DMS53 treated with DMSO at 0.1 percent for 48 hours (cell line): ENCODE results near the gene PRKAG2.
"Not testable (repeated sequence)": the region's sequence is repeated elsewhere in the genome, so short reads cannot be mapped to it uniquely, and the experiment has no call there.

Experiments used
- DNase-seq: peaks from one replicate; lab custom pipeline; 2025; ENCODE audit not compliant: unreplicated experiment; lab: John Stamatoyannopoulos, UW

Gene PRKAG2

GRCh38 chr7:151790830-151791620 lies 85.9 kb downstream of the PRKAG2 start:
- no peak for DNase-seq

DNA sequence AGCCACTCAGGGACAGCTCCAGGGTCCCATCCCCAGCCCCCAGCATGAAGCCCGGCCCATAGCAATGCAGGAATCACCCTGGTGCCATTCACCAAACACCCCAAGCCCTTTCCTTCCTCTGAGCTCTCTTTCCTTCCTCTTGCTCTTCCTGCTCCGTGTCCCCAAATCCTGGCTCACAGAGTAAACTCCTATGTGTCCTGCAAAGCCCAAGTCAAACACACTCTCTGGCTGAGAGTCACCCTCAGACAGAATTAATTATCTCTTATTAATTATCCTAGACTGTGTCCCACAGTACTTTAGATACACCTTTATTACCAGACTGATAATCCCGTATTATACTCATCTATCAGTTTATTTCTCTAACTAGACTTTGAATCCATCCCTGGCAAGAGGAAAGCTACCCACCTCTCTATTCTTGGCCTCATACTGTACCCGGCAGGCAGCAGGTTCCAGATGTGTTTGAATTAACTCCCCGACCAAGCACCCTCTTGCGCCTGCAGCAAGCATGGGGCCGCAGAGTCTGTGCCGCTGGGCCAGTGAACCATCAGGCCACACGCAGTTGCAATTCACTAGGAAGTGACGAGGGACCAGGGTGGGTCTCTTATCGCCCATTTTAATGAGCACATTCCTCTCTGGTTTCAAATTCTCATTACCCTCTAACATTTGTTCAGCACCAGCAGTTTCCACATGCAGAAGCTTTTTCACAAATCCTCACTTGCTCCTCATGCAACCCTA lies 86.7 kb downstream of the PRKAG2 start:
- DNase-seq: no peak

DNA sequence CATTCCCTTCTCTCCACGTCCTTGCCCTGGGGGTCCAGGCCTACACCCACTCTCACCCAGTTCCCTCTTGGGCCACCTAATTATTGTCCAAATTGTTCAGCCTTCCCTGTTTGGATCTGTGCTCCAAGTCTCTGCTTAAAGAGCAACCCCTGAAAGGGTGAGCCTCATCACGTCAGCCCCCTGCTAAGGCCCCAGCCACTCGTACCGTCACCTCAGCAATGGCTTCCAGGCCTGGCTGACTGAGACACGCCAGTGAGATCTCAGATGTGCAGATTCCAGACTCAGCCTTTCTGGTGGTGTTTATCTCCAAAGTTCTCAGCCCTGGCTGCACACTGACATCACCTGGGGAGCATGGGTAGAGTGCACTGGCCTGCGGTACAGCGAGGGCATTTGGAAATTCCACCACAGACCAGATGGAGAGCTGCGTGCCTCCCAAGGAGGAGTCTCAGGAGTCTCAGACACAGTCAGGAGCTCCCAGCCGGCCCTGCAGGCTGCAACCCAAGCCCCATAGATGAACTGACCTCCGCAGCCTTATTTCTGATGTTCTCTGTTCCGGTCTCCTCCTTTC lies 87.5 kb downstream of the PRKAG2 start:
- DNase-seq: no peak

GRCh38 chr7:151787348-151787747 lies 89.6 kb downstream of the PRKAG2 start:
- DNase-seq: no peak

- DNase-seq: no peak
Observed at GRCh38 chr7:151786936-151787335, 90.0 kb downstream of the PRKAG2 start.

DNA sequence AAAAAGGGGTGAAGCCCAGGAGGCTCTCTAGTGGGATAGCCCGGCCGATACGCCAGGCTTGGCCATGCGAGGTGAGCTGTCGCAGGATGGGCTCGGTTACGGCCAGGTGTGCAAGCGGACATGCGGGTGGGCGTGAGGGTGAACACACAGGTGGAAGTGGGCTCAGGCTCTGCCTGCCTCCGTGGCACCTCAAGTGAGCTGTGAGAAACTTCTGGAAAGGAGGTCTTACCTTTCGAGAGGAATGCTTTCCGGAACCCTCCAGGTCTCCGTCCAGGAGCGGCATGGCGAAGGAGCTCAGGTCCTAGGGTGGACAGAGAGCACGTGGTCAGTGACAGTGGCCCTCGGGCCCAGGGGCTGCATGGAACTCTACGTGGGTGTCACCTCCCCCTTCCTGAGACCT lies 90.7 kb downstream of the PRKAG2 start:
- no peak for DNase-seq

- no peak for DNase-seq
Observed at GRCh38 chr7:151785681-151785965, 91.3 kb downstream of the PRKAG2 start.

- no peak for DNase-seq
Observed at GRCh38 chr7:151784853-151785680, 91.8 kb downstream of the PRKAG2 start.

DNA sequence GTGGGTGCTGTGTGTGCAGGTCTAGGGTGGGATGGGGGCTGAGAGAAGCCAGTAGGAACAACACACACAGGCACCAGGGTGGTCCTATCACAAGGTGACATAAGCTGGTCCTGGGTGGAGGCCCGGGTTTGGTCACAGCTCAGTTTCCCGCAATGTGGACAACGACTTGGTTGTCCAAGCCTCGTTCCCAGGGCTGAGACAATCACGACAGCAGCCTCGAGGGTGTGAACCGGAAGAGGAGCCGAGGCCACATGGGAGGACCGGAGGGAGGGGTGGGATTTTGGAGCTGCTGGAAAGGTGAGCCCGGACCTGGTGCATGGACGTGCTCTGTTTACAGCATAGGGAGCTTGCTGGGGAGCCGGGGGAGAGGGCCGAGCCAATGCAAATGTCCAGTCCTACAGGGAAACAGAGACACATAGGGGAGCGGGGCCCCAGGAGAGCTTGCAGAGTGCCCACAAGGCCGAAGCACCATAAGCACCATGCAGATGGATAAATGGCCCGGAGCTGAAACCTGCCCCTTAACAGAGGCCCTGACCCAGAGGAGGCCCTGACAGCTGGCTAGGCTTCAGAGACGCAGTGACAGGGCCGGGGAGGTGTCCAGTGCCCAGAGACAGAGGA lies 92.8 kb downstream of the PRKAG2 start:
- no peak for DNase-seq

DNA sequence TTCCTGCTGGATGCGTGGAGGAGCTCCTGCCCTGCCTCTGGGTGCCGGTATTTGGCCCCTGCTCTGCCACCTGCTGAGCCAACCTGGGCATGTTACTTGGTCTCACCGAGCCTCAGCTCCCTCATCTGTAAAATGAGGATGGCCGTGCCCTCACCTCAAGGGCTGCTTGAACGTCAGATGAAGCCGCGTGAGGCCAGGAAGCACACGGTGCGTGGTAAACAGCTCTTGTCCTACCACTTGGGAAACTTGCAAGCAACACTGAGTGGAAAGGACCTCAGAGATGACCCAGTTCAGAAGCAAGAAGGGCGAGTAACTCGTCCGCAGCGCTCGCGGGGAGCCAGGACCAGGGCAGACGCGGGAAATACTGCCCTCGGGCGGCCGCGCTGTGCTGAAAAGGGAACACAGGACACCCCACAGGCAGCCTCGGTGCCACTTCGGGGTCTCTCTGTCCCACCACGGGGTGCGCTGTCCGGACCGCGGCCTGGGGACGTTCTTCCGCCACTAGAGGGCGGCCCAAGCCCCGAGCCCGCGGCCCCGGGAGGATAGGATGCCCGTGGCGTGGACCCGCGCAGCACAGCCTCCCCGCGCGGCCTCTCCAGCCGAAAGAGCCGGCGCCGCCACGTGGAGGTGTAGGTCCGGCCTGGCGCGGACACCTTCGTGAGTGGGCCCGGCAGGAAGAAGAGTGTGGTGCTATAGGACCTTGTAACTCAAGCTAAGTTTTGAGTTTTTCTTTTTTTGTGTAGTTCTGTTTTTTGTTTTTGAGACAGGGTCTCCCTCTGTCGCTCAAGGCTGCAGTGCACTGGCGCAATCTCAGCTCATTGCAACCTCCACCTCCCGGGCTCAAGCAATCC lies 94.1 kb downstream of the PRKAG2 start:
- peak; percentile 51 for DNase-seq

- DNase-seq: not testable (repeated sequence)
Observed at GRCh38 chr7:151782256-151782597, 94.7 kb downstream of the PRKAG2 start.

DNA sequence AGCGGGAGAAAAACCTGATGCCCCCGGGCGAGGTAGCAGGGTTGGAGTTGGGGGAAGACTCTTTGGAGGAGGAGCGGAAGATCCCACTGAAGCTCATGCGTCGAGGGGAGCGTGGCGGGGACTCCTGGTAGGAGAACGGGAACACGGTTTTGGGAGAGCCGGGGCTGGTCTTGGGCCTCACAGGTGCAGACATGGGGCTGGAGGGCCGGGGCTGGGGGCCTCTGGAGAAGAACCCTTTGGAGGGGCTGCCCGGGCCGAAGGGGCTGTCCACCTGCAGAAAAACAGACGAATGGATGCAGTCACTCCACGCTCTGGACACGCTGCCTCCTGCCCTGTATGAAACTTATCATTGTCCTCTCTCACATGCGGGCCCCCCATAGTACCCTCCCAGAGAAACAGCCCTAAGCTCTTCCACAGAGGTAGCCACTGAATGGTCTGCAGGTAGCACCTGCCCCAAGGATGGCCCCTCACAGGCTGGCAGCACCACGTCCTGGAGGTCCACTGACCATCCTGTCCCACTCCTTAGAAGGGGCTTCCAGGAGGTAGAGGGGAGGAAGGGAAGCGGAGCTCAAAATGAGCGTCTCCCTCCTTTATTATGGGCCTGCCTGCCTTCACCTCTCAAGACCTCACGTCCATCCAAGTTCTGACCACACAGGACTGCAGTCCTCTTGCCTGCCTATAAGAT lies 95.6 kb downstream of the PRKAG2 start:
- no peak for DNase-seq

- peak; percentile 53 for DNase-seq
Observed at GRCh38 chr7:151780631-151781030, 96.3 kb downstream of the PRKAG2 start.

DNA sequence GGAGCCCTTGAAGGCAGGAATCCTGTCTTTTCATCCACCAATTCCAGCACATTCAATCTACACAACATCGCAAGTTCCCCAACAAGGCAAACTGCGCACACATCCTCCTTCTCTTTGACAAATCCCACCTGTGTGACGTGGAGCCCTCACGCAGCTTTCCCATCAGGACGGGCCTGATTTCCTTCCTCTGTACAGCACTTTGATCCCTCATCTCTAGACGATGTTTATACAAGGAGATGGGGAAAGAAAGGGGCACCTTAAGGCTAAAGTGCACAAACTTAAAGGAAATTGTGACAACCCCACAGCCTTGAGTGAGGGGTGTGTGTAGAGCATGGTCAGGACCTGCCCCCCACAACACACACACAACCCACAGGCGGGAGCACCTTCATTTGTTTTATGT lies 97.2 kb downstream of the PRKAG2 start:
- DNase-seq: no peak

DNA sequence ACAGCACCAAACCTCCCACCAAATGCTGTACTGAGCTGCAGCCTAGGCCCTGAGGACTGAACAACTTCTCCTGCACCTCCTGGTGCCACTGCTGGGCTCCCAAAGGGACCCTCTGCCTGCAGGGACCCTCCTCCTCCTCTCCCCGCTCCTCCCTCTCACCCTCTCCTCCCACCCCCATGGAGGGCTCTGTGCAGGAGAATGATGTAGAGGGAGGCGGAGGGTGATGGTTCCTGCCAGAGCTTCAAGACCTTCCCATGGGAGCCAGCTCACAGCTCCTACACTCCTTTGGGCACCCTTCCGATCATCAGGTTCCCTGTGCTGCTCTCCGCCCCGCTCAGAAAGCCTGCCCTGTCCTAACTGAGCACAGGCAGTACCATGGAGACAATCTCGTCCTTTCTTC lies 97.7 kb downstream of the PRKAG2 start:
- no peak for DNase-seq

- no peak for DNase-seq
Observed at GRCh38 chr7:151777908-151778670, 98.8 kb downstream of the PRKAG2 start.

GRCh38 chr7:151777495-151777880 lies 99.4 kb downstream of the PRKAG2 start:
- DNase-seq: no peak

- DNase-seq: no peak
Observed at GRCh38 chr7:151776876-151777494, 99.9 kb downstream of the PRKAG2 start.

- DNase-seq: no peak
Observed at GRCh38 chr7:151776446-151776845, 100.5 kb downstream of the PRKAG2 start.
